RWPE1 (cell line): ENCODE results near the gene TBX22.

ENCODE experiments used
- CTCF ChIA-PET: fragments of 350-600 bp; sonication (Branson Sonifier 250); formaldehyde crosslinking; extraction: SDS; loops from one replicate; lab custom pipeline; 2021; lab: Yijun Ruan, JAX
- POLR2A ChIA-PET: fragments of 400-600 bp; formaldehyde crosslinking; extraction: SDS; loops from one replicate; lab custom pipeline; 2020; ENCODE audit warnings: antibody characterized with exemption; ENCODE audit not compliant: low non-redundant PET; lab: Yijun Ruan, JAX
- DNase-seq: peaks from one replicate; pipeline ENCODE4 v3.0.0; 2012; ENCODE audit warnings: low spot score
- H3K27ac ChIP-seq: fragments of 450-650 bp; 2 replicates; pipeline ENCODE4 v1.5.1; 2017
- TF ChIP-seq, protein P1 (sequence below): fragments of 450-650 bp; conservative IDR thresholded peaks from 2 replicates; pipeline ENCODE4 v1.5.1; 2017; ENCODE audit warnings: low read depth, mild to moderate bottlenecking

The TBX22 gene, protein sequence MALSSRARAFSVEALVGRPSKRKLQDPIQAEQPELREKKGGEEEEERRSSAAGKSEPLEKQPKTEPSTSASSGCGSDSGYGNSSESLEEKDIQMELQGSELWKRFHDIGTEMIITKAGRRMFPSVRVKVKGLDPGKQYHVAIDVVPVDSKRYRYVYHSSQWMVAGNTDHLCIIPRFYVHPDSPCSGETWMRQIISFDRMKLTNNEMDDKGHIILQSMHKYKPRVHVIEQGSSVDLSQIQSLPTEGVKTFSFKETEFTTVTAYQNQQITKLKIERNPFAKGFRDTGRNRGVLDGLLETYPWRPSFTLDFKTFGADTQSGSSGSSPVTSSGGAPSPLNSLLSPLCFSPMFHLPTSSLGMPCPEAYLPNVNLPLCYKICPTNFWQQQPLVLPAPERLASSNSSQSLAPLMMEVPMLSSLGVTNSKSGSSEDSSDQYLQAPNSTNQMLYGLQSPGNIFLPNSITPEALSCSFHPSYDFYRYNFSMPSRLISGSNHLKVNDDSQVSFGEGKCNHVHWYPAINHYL

GRCh38 chrX:80014141-80014940 lies at the start of gene TBX22:
TBX22 (plus strand) TSS chrX:80014753; CDS start chrX:80022270, 7,517 bp downstream.
- TF ChIP-seq, protein P1, sequence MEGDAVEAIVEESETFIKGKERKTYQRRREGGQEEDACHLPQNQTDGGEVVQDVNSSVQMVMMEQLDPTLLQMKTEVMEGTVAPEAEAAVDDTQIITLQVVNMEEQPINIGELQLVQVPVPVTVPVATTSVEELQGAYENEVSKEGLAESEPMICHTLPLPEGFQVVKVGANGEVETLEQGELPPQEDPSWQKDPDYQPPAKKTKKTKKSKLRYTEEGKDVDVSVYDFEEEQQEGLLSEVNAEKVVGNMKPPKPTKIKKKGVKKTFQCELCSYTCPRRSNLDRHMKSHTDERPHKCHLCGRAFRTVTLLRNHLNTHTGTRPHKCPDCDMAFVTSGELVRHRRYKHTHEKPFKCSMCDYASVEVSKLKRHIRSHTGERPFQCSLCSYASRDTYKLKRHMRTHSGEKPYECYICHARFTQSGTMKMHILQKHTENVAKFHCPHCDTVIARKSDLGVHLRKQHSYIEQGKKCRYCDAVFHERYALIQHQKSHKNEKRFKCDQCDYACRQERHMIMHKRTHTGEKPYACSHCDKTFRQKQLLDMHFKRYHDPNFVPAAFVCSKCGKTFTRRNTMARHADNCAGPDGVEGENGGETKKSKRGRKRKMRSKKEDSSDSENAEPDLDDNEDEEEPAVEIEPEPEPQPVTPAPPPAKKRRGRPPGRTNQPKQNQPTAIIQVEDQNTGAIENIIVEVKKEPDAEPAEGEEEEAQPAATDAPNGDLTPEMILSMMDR = no peak
- no peak within 1 kb of the TSS for H3K27ac ChIP-seq
- ChIA-PET POLR2A (no interaction called here), CTCF (no interaction called here)
- no peak for DNase-seq

GRCh38 chrX:79975605-79976004 lies 38.9 kb upstream of the TBX22 start:
- TF ChIP-seq, protein P1 = no peak
- DNase-seq = no peak
- CTCF ChIA-PET = no interaction called here

GRCh38 chrX:80004458-80004857 lies 10.1 kb upstream of the TBX22 start:
- H3K27ac ChIP-seq = no peak overlapping the region
- TF ChIP-seq, protein P1 = no peak
- ChIA-PET POLR2A (no interaction called here), CTCF (no interaction called here)
- no peak for DNase-seq

More at GRCh38 chrX:79975605-79976004, 38.9 kb upstream of the TBX22 start:
- H3K27ac ChIP-seq = no peak overlapping the region
- POLR2A ChIA-PET = no interaction called here

- no peak for DNase-seq
- ChIA-PET CTCF (no interaction called here), POLR2A (no interaction called here)
- TF ChIP-seq, protein P1 = no peak
- H3K27ac ChIP-seq = no peak overlapping the region
Observed at GRCh38 chrX:80011522-80011921, 3.0 kb upstream of the TBX22 start.

DNA sequence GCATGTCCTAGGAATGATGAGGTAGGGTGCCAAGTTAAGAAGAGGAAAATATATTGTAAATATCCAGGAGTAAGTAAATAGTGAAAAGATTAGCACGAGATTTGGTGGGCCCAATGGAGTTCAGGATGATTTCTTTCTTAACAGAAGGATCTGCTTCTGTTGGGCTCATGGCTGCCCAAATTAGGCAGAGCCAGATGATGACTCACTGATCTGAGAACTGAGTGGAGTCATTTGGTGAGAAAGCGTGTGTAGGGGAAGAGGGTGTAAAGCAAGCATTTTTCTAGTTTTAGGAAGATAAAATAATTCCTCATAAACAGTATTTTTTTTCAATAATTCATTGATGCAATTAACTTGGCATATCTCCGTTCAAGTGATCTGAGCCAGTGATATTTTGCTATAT lies 1.6 kb downstream of the TBX22 start:
- POLR2A ChIA-PET = no interaction called here
- CTCF ChIA-PET = no interaction called here
- H3K27ac ChIP-seq = no peak overlapping the region
- DNase-seq = no peak
- TF ChIP-seq, protein P1 = no peak

DNA sequence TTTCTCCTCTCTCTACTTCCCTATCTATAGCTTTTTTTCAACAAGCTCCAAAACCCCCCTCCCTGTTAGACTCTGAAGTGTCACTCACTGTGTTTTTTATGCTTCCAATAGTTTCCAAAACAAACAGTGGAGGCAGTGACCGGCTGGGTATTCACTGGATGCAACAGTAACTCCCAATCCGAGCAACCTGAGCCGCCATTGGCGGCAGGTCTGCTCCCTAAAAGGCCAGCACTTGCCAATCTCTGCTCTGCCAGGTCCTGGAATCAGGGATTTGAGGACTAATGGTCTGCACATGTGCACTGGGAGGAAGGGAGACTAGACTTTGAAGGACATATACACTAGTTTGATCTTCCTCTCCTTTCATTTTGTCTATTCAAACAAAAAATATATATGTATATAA lies 7.1 kb downstream of the TBX22 start:
- TF ChIP-seq, protein P1 = no peak
- H3K27ac ChIP-seq = no peak overlapping the region
- CTCF ChIA-PET = no interaction called here
- POLR2A ChIA-PET = no interaction called here
- DNase-seq = no peak
